OCI-LY7 (cell line): ENCODE measurements around the gene BBC3. TPM values are rescaled to one million over a fixed set of nuclear protein-coding genes. Genes with fewer than 3 reads are reported as not detected.

Source experiments
- BruUV-seq: library from RNA; stranded (reverse); fragments of 400-500 nt; replicated peaks from 2 replicates; lab custom pipeline; 2021; lab: Mats Ljungman, UMichigan
- CTCF ChIA-PET: fragments of 300-600 bp; sonication (Branson Sonifier 250); formaldehyde crosslinking; loops from one replicate; lab custom pipeline; 2022; ENCODE audit warnings: antibody characterized with exemption; ENCODE audit not compliant: unreplicated experiment; lab: Charles Lee
- POLR2A ChIA-PET: fragments of 300-600 bp; sonication (Branson Sonifier 250); formaldehyde crosslinking; loops from one replicate; lab custom pipeline; 2022; ENCODE audit warnings: antibody characterized with exemption; lab: Charles Lee
- DNase-seq: peaks from one replicate; pipeline ENCODE4 v3.0.0-alpha.2; 2015; ENCODE audit warnings: low spot score
- H2AFZ ChIP-seq: fragments of 200-600 bp; sonication (generic), shearing (Covaris generic); 2 replicates; pipeline ENCODE4 v1.6.1; 2014; ENCODE audit warnings: mild to moderate bottlenecking, antibody characterized with exemption, low read length, moderate library complexity
- H3K27ac ChIP-seq: fragments of 200-600 bp; sonication (generic); 2 replicates; pipeline ENCODE4 v1.5.1; 2014; ENCODE audit warnings: mixed run types, low read depth, mild to moderate bottlenecking, moderate library complexity, low read length, inconsistent platforms; ENCODE audit not compliant: poor library complexity, severe bottlenecking
- H3K36me3 ChIP-seq: fragments of 200-600 bp; sonication (generic); 2 replicates; pipeline ENCODE4 v1.6.1; 2014; ENCODE audit warnings: mild to moderate bottlenecking, antibody characterized with exemption, low read length, moderate library complexity, mixed read lengths; ENCODE audit not compliant: insufficient read depth
- H3K4me1 ChIP-seq: fragments of 200-600 bp; sonication (generic); 2 replicates; pipeline ENCODE4 v1.5.1; 2014; ENCODE audit warnings: mild to moderate bottlenecking, low read length; ENCODE audit not compliant: insufficient read depth, poor library complexity, severe bottlenecking
- H3K4me2 ChIP-seq: fragments of 200-600 bp; sonication (generic); 2 replicates; pipeline ENCODE4 v1.6.1; 2014; ENCODE audit warnings: mild to moderate bottlenecking, low read length
- H3K4me3 ChIP-seq: fragments of 200-600 bp; sonication (generic); 2 replicates; pipeline ENCODE4 v1.5.1; 2014; ENCODE audit warnings: mild to moderate bottlenecking, low read depth, low read length; ENCODE audit not compliant: poor library complexity, severe bottlenecking
- H3K79me2 ChIP-seq: fragments of 200-600 bp; sonication (generic); 2 replicates; pipeline ENCODE4 v1.6.1; 2016; ENCODE audit warnings: low read depth, mild to moderate bottlenecking, low read length, moderate library complexity, mixed read lengths; ENCODE audit not compliant: insufficient read depth
- H3K9me2 ChIP-seq: fragments of 200-600 bp; sonication (generic); 2 replicates; pipeline ENCODE4 v1.6.1; 2016; ENCODE audit warnings: mild to moderate bottlenecking, low read length, mixed read lengths; ENCODE audit not compliant: insufficient read depth
- H3K9me3 ChIP-seq: fragments of 200-600 bp; sonication (generic); 2 replicates; pipeline ENCODE4 v1.6.1; 2014; ENCODE audit warnings: mild to moderate bottlenecking, mixed run types, low read length, mixed read lengths
- H4K20me1 ChIP-seq: fragments of 200-600 bp; sonication (generic); 2 replicates; pipeline ENCODE4 v1.6.1; 2014; ENCODE audit warnings: mild to moderate bottlenecking, antibody characterized with exemption, low read length, moderate library complexity, mixed read lengths; ENCODE audit not compliant: insufficient read depth
- EZH2phosphoT487 ChIP-seq: fragments of 200-600 bp; sonication (generic); IDR thresholded peaks from 2 replicates; pipeline ENCODE4 v1.6.1; 2018; ENCODE audit warnings: low read depth, borderline replicate concordance, mild to moderate bottlenecking, mixed run types, antibody characterized with exemption, low read length, moderate library complexity, mixed read lengths
- intact Hi-C: fragments of 100-400 bp; cut with micrococcal nuclease; formaldehyde crosslinking; loops from one replicate; pipeline ENCODE4 v1.10.0; 2022; ENCODE audit not compliant: unreplicated experiment
- total RNA-seq, 2 experiments: library from RNA; depleted of rRNA in 1 of 2; stranded (reverse); fragments of >200 nt in 1 of 2; shearing (Covaris generic) in 1 of 2; gene quantifications; 2 replicates each; pipeline ENCODE4 v1.2.3, GENCODE V29; 2014 to 2022
- TF ChIP-seq, protein P1 (sequence below): fragments of 200-600 bp; sonication (generic); conservative IDR thresholded peaks from 2 replicates; pipeline ENCODE4 v1.5.1; 2014; ENCODE audit warnings: mild to moderate bottlenecking, antibody characterized with exemption, low read length, moderate library complexity, mixed read lengths

BBC3 gene
- total RNA-seq, 2 experiments from 2014 or later = 8.9 to 10.5 TPM

DNA sequence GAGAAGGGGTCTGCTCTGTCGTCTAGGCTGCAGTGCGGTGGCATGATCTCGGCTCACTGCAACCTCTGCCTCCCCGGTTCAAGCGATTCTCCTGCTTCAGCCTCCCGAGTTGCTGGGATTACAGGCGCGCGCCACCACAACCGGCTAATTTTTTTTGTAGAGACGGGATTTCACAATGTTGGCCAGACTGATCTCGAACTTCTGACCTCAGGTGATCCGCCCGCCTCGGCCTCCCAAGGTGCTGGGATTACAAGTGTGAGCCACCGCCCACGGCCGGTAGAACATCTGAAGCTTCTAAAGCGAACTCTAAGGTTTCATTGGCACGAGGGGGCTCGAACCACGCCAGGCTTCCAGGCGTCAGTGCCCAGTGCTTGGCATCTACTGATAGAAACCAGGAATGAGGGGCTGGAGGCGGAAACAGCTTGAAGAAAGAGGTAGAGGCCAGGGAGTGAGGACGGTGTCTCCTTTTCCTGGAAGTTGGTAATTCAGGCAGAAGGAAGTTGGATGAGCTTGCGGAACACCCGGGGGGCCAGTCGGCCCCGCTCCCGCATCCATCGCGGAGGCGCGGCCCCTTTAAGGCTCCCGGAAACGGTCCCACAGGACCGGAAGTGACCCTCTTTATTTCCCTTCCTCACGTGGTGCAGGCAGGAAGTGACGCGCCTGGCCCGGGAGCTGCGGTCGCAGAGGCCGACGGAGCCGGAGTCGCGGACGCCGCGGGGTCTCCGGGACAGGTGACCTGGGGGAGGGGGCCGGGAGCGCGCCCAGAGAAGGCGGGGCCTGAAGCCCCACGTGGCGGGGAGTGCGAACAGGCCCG lies 25.1 kb upstream of the BBC3 start, which contains the start of gene CCDC9:
Gene CCDC9, plus strand, starts transcription at position 647 of the 814 bp plus-strand sequence. CDS start 1,876 bp downstream, outside the sequence.
- H3K4me3 ChIP-seq = peak within 1 kb of the TSS; percentile 72
- TSS peak; percentile 99 for BruUV-seq
- H3K9me3 ChIP-seq = no peaks in the 10 kb centered on the region
- intact Hi-C loops = loop anchor here (1.0 kb wide), 1 partner anchor 30 kb away; no protein-coding TSS in a partner anchor
- H3K79me2 ChIP-seq = peaks cover 11% of the 10 kb centered on the region; the same call in 1 of the 2 replicates
- peak; percentile 98 for DNase-seq
- ChIA-PET POLR2A (interaction anchor here (0.5 to 1.6 kb wide), 9 partner anchors 9 to 644 kb away, joined by 3 to 6 read pairs (median 3); partner anchors contain the start of genes INAFM1 and ZC3H4), CTCF (interaction anchor here (0.6 to 1.3 kb wide), 3 partner anchors 20 to 457 kb away, joined by 3 to 5 read pairs (median 3); no protein-coding TSS in a partner anchor)
- peak within 1 kb of the TSS; percentile 59 for H3K27ac ChIP-seq
- peaks cover 15% of the 10 kb centered on the region for H3K4me1 ChIP-seq
- H3K4me2 ChIP-seq = peak within 1 kb of the TSS; percentile 87
- no peaks in the 10 kb centered on the region for H3K9me2 ChIP-seq
- H2AFZ ChIP-seq = peak within 1 kb of the TSS; percentile 53; the same call in 1 of the 2 replicates
- TF ChIP-seq, protein P1, sequence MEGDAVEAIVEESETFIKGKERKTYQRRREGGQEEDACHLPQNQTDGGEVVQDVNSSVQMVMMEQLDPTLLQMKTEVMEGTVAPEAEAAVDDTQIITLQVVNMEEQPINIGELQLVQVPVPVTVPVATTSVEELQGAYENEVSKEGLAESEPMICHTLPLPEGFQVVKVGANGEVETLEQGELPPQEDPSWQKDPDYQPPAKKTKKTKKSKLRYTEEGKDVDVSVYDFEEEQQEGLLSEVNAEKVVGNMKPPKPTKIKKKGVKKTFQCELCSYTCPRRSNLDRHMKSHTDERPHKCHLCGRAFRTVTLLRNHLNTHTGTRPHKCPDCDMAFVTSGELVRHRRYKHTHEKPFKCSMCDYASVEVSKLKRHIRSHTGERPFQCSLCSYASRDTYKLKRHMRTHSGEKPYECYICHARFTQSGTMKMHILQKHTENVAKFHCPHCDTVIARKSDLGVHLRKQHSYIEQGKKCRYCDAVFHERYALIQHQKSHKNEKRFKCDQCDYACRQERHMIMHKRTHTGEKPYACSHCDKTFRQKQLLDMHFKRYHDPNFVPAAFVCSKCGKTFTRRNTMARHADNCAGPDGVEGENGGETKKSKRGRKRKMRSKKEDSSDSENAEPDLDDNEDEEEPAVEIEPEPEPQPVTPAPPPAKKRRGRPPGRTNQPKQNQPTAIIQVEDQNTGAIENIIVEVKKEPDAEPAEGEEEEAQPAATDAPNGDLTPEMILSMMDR = no peak
- TF ChIP-seq EZH2phosphoT487 = no peak
- peaks cover 28% of the 10 kb centered on the region for H3K36me3 ChIP-seq
- H4K20me1 ChIP-seq = no peaks in the 10 kb centered on the region

DNA sequence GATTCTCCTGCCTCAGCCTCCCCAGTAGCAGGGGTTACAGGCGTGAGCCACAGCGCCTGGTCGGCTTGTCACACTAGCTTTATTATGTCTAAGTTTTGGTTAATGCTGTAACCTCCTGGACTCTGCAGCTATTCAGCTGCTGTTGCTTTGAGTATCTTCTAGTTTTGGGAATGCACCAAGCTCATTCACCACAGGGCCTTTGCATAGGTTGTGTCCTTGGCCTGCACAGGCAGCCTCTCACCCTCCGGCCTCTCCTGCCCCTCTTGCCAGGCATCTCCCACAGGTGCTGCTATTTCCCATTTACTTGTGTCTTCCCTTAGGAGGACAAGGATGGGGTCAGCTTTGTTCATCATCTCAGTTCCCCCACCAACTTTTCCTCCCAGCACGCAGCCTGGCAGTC lies 23.0 kb upstream of the BBC3 start:
- DNase-seq = no peak
- Histone ChIP-seq H3K4me1 (peaks cover 23% of the 10 kb centered on the region), H3K4me3 (no peak overlapping the region), H3K9me3 (no peaks in the 10 kb centered on the region), H3K27ac (no peak overlapping the region), H3K4me2 (no peak overlapping the region), H3K36me3 (peaks cover 6% of the 10 kb centered on the region; the same call in 1 of the 2 replicates), H3K9me2 (no peaks in the 10 kb centered on the region), H4K20me1 (no peaks in the 10 kb centered on the region), H2AFZ (no peak overlapping the region), H3K79me2 (peaks cover 11% of the 10 kb centered on the region; the same call in 1 of the 2 replicates)
- ChIA-PET CTCF (no interaction called here), POLR2A (interaction anchor here (0.6 kb wide), 1 partner anchor 217 kb away, joined by 6 read pairs; no protein-coding TSS in a partner anchor)
- intact Hi-C loops = no loop called here
- TF ChIP-seq, protein P1 = no peak
- no peak for TF ChIP-seq EZH2phosphoT487
- BruUV-seq = no TSS peak
